RWPE1 (cell line): ENCODE measurements around the gene ZNF785.

Experiments used
- CTCF ChIA-PET: fragments of 350-600 bp; sonication (Branson Sonifier 250); formaldehyde crosslinking; extraction: SDS; loops from one replicate; lab custom pipeline; 2021; lab: Yijun Ruan, JAX
- POLR2A ChIA-PET: fragments of 400-600 bp; formaldehyde crosslinking; extraction: SDS; loops from one replicate; lab custom pipeline; 2020; ENCODE audit warnings: antibody characterized with exemption; ENCODE audit not compliant: low non-redundant PET; lab: Yijun Ruan, JAX
- DNase-seq: peaks from one replicate; pipeline ENCODE4 v3.0.0; 2012; ENCODE audit warnings: low spot score
- H3K27ac ChIP-seq: fragments of 450-650 bp; 2 replicates; pipeline ENCODE4 v1.5.1; 2017
- TF ChIP-seq, protein P1 (sequence below): fragments of 450-650 bp; conservative IDR thresholded peaks from 2 replicates; pipeline ENCODE4 v1.5.1; 2017; ENCODE audit warnings: low read depth, mild to moderate bottlenecking

ZNF785 gene

DNA sequence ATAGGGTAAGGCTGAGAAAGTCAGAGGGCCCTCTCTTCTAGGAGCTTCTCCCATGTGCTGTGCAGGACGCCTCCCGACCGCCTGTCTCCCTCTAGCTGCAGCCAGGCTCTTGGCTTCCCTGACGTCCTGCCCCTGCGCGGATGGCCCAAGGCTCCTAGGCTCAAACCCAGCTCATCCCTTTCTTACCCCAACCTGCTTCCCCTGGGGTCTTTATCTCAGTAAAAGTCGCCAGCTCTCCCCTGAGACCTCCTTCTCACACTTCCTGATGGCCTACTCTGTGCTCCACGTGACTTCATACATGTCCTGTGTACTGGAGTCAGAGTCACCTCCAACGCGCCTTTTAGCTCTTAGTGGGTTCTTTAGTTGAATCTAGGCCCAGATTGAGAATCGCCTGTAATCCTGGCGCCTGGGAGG is 49.7 kb downstream of the ZNF785 start:
- DNase-seq, result peak; percentile 74
- CTCF ChIA-PET, result interaction anchor here (0.5 to 2.0 kb wide), 16 partner anchors 8 to 436 kb away, joined by 3 to 30 read pairs (median 4); partner anchors contain the start of genes DCTPP1, PRR14, ZNF688 and ZNF764
- TF ChIP-seq, protein P1, sequence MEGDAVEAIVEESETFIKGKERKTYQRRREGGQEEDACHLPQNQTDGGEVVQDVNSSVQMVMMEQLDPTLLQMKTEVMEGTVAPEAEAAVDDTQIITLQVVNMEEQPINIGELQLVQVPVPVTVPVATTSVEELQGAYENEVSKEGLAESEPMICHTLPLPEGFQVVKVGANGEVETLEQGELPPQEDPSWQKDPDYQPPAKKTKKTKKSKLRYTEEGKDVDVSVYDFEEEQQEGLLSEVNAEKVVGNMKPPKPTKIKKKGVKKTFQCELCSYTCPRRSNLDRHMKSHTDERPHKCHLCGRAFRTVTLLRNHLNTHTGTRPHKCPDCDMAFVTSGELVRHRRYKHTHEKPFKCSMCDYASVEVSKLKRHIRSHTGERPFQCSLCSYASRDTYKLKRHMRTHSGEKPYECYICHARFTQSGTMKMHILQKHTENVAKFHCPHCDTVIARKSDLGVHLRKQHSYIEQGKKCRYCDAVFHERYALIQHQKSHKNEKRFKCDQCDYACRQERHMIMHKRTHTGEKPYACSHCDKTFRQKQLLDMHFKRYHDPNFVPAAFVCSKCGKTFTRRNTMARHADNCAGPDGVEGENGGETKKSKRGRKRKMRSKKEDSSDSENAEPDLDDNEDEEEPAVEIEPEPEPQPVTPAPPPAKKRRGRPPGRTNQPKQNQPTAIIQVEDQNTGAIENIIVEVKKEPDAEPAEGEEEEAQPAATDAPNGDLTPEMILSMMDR, result peak; percentile 81
- peak overlapping the region; percentile 89 for H3K27ac ChIP-seq
- POLR2A ChIA-PET, result interaction anchor here (0.8 to 1.3 kb wide), 4 partner anchors 9 to 90 kb away, joined by 4 to 7 read pairs (median 4); partner anchors contain the start of genes SEPHS2 and ZNF764

DNA sequence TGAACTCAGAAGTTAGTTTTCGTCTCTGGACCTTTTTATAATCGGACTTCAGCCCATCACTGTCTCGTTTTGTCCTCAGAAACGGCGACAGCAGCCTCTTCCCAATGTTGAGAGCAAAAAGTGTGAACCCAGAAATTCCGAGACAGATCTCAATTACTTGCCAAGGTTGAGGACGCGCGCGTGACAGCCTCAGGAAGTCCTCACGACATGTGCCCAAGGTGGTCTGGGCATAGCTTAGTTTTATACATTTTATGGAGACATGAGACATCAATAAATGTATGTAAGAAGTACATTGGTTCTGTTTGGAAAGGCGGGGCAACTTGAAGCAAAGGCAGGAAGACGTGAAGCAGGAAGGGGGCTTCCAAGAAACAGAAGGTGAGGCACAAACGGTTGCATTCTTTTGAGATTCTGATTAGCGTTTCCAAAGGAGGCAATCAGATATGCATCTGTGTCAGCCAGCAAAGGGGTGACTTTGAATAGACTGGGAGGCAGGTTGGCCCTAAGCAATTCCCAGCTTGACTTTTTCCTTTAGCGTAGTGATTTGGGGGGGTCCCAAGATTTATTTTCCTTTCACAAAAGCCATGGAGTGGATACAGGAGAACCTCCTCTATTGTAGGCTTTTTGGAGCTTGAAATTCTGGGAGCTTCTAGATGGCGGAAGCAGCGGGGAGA is 50.3 kb downstream of the ZNF785 start:
- ChIA-PET CTCF (interaction anchor here (0.6 to 2.0 kb wide), 14 partner anchors 8 to 436 kb away, joined by 3 to 30 read pairs (median 4); partner anchors contain the start of genes DCTPP1, PRR14, ZNF764 and ZNF768), POLR2A (interaction anchor here (0.6 to 1.5 kb wide), 6 partner anchors 8 to 157 kb away, joined by 3 to 7 read pairs (median 4); partner anchors contain the start of genes DCTPP1, SEPHS2 and ZNF764)
- H3K27ac ChIP-seq, result peak overlapping the region; percentile 89
- DNase-seq, result no peak
- TF ChIP-seq, protein P1, result no peak

DNA sequence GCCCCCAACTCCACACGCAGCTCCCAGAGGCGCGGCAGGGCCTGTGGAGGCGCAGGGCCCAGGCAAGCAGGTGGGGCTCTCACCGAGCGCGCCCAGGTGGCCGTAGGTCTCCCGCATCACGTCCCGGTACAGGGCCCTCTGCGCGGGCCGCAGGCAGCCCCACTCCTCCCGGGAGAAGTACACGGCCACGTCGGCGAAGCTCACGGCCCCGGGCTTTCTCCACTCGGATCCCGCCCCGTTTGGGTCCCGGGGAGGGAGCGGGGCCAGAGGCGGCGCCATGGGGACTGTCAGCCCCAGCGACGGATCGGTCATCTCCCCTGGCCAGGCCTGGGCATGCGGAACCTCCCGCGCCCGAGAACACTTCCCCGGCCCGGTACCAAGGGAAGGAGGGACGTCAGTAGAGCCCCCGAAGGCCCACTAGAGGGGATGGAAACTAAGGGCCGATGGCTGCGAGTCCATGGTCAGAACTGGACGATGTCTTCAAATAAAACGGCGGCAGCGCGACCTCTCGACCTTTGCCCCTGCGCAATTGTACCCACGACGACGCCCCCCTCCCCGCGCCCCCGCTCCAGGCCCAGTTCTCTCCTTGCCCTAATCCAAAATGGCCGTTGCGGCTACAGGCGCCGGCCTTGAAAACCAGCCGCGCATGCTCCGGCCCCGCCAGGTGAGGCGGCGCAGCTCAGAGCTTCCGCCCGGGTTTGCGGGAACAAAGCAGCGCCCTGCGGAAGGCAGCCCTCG is 51.0 kb downstream of the ZNF785 start, which contains the start of gene ZNF747:
TSS of gene ZNF747 (minus strand) at position 491 of the 738 bp plus-strand sequence. CDS start at position 312, 179 bp downstream.
- DNase-seq, result peak; percentile 83
- CTCF ChIA-PET, result interaction anchor here (0.6 to 2.0 kb wide), 3 partner anchors 73 to 104 kb away, joined by 3 to 30 read pairs (median 3); partner anchors contain the start of gene DCTPP1

DNA sequence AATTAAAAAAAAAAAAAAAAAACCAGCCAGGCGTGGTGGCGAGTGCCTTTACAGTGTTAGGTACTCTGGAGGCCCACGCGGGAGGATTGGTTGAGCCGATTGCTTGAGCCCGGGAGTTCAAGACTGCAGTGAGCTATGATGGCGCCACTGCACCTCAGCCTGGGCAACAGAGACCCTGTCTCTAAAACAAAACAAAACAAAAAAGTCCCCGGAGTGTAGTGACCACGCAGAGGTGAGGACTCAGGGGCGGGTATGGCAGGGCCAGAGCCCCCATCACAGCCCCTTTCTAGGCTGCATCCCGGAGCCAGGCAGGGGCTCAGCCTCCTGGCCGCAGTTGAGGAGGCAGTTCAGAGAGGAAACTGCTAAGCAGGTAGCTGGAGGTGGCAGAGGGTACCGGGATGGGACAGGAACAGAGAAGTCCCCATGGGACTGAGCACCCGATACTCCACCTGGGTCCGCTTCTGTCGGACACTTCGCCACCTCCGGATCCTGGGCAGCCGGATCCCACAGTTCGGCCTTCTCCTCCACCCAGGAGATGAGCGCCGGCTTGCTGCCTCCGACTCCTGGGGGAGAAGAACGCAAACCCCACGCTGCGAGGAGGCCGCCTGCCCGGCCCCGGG is 51.6 kb downstream of the ZNF785 start:
- CTCF ChIA-PET, result interaction anchor here (0.6 to 1.0 kb wide), 3 partner anchors 72 to 92 kb away, joined by 3 read pairs; no protein-coding TSS in a partner anchor
- POLR2A ChIA-PET, result interaction anchor here (0.7 to 1.5 kb wide), 3 partner anchors 25 to 104 kb away, joined by 3 to 5 read pairs (median 5); partner anchors contain the start of genes DCTPP1 and ZNF764
- TF ChIP-seq, protein P1, result no peak
- peak; percentile 11 for DNase-seq
- H3K27ac ChIP-seq, result peak overlapping the region; percentile 89

More for the DNA sequence above, 51.0 kb downstream of the ZNF785 start, which contains the start of gene ZNF747:
- peak within 1 kb of the TSS; percentile 89 for H3K27ac ChIP-seq
- POLR2A ChIA-PET, result interaction anchor here (0.6 to 1.5 kb wide), 3 partner anchors 24 to 156 kb away, joined by 3 to 5 read pairs (median 3); partner anchors contain the start of genes DCTPP1 and ZNF764
- TF ChIP-seq, protein P1, result no peak

DNA sequence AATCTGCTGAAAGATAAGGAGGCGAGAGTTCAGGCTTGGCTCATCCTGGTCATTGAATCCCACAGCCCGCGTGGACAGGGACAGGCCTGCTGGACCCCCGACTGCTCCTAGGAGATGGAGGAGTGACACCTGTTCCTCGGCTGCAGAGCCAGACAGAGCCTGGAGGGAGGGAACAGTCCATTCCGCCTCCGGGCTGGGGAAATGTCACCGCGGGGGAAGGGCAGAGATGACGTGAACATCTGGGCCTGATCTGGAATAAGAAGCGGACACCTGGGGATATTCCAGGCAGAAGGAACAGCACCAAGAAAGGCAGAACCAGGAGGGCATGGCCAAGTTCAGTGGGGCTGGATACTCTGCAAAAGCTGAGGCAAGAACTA is 52.4 kb downstream of the ZNF785 start:
- ChIA-PET POLR2A (no interaction called here), CTCF (interaction anchor here (0.6 kb wide), 1 partner anchor 91 kb away, joined by 3 read pairs; no protein-coding TSS in a partner anchor)
- H3K27ac ChIP-seq, result peak overlapping the region; percentile 89
- no peak for DNase-seq
- TF ChIP-seq, protein P1, result no peak
